Esophagus squamous epithelium (tissue), 5 donors: ENCODE measurements around the gene CARM1. TPM values are rescaled to one million over a fixed set of nuclear protein-coding genes. Genes with fewer than 3 reads are reported as not detected.

Experiments used
- DNase-seq: peaks from one replicate; lab custom pipeline; 2025; lab: John Stamatoyannopoulos, UW
- H3K27ac ChIP-seq, 4 donors: fragments of 200-600 bp; sonication (generic); one replicate each; pipeline ENCODE4 v1.5.1; 2016 to 2019; ENCODE audit warnings: mild to moderate bottlenecking in 1 of 4
- H3K27me3 ChIP-seq, 4 donors: fragments of 200-600 bp; sonication (generic); 1 replicate in 3 of 4; 2 replicates in 1 of 4; pipeline versions ENCODE4 v1.5.1 to v1.6.0; 2017 to 2021; ENCODE audit warnings: antibody characterized with exemption in 1 of 4
- H3K36me3 ChIP-seq, 3 donors: fragments of 200-600 bp; sonication (generic); one replicate each; pipeline ENCODE4 v1.5.1; 2016 to 2019
- H3K4me1 ChIP-seq, 3 donors: fragments of 200-600 bp; sonication (generic); one replicate each; pipeline ENCODE4 v1.5.1; 2017 to 2019
- H3K4me3 ChIP-seq, 4 donors: fragments of 200-600 bp; sonication (generic); 1 replicate in 3 of 4; 2 replicates in 1 of 4; pipeline ENCODE4 v1.5.1; 2016 to 2019; ENCODE audit warnings: mild to moderate bottlenecking in 2 of 4, moderate library complexity in 1 of 4
- H3K9me3 ChIP-seq, 3 donors: fragments of 200-600 bp; sonication (generic); one replicate each; pipeline ENCODE4 v1.5.1; 2016 to 2019
- POLR2A ChIP-seq, 4 donors: fragments of 450-650 bp; IDR thresholded peaks; one replicate each; pipeline ENCODE4 v1.6.1; 2017; ENCODE audit warnings: antibody characterized with exemption in 4 of 4, mild to moderate bottlenecking in 4 of 4, moderate library complexity in 3 of 4
- WGBS, 2 donors: methylation state at CpG; one replicate each; pipeline ENCODE4 v1.1.5; 2018; 5-methylcytosine and 5-hydroxymethylcytosine counted together
- intact Hi-C: fragments of 100-400 bp; cut with DNase I; formaldehyde crosslinking; loops from one replicate; pipeline ENCODE4 v1.15.0; 2022
- total RNA-seq, 4 donors: library from RNA; depleted of rRNA; stranded (reverse); fragments of >200 nt; gene quantifications; one replicate each; pipeline ENCODE4 v1.1.0, GENCODE V29; 2016
- TF ChIP-seq, protein P1 (sequence below), 6 experiments: fragments of 450-650 bp in 4 of 6; fragments of 200-600 bp in 2 of 6; sonication (generic) in 2 of 6; IDR thresholded peaks; one replicate each; pipeline ENCODE4 v1.5.1; 2016 to 2019; ENCODE audit warnings: antibody characterized with exemption in 6 of 6, mild to moderate bottlenecking in 4 of 6, moderate library complexity in 4 of 6
- donor health status: DM: yes; HTN: yes; CAD: no.

CARM1 gene
- total RNA-seq, 4 donors from 2014 or later, result 21.4 to 35.4 (median 28.5) TPM

DNA sequence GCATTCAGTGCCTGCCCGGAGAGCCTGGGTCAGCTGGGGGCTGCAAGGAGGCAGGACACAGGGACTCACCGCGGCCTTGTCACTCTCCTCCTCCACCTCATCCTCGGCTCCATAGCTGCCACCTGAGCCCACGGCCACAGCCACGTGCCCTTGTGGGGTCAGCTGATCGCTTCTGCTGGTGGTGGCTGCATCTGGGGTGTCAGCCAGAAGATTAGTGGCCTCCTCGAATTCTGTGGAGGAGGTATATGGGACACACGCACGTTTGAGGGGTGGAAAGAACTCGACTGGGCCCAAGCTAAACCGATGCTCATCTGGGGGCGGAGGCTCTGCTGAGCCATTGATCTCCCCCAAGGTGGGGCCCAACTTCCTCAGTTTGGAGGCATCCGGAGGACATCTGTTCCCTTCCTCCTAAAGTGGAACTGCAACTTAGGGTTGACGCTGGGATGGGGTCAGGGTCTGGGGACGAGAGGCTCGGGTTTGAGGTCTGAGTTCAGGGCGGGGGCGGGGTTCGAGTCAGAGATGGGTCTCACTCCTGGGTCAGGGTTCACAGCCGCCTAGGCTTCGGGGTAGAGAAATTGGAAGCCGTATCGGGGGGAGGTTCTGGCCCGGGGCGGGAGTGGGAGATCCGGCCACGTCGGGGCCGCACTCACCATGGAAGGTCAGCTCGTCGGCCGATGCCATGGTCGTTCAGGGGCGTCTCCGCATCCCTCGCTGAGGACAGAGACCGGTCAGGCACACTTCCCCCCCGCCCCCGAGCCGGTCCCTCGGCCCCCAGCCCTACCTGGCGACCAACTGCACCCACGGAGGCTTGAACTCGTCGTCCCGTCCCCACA lies 56.6 kb downstream of the CARM1 start:
- Histone ChIP-seq H3K9me3 (no peaks in the 10 kb centered on the region), H3K4me3 (peak overlapping the region; percentile 63 to 98 (median 92)), H3K27me3 (no peaks in the 10 kb centered on the region), H3K4me1 (peaks cover 22 to 47% (median 26%) of the 10 kb centered on the region in 3 donors), H3K36me3 (peaks cover 10 to 63% (median 12%) of the 10 kb centered on the region in 3 donors), H3K27ac (peak overlapping the region; percentile 85 to 96 (median 94))
- intact Hi-C loops, result loop anchor here (5.0 kb wide), 1 partner anchor 56 kb away; the partner anchor contains the start of gene CARM1
- TF ChIP-seq, protein P1, sequence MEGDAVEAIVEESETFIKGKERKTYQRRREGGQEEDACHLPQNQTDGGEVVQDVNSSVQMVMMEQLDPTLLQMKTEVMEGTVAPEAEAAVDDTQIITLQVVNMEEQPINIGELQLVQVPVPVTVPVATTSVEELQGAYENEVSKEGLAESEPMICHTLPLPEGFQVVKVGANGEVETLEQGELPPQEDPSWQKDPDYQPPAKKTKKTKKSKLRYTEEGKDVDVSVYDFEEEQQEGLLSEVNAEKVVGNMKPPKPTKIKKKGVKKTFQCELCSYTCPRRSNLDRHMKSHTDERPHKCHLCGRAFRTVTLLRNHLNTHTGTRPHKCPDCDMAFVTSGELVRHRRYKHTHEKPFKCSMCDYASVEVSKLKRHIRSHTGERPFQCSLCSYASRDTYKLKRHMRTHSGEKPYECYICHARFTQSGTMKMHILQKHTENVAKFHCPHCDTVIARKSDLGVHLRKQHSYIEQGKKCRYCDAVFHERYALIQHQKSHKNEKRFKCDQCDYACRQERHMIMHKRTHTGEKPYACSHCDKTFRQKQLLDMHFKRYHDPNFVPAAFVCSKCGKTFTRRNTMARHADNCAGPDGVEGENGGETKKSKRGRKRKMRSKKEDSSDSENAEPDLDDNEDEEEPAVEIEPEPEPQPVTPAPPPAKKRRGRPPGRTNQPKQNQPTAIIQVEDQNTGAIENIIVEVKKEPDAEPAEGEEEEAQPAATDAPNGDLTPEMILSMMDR (IDR thresholded peaks at IDR 0.05), result no peak
- no peak for TF ChIP-seq POLR2A (IDR thresholded peaks at IDR 0.05)
- no peak for DNase-seq
- WGBS, 2 donors, result 2 to 3% methylated on average over 7 to 21 of the region's 47 CpGs

DNA sequence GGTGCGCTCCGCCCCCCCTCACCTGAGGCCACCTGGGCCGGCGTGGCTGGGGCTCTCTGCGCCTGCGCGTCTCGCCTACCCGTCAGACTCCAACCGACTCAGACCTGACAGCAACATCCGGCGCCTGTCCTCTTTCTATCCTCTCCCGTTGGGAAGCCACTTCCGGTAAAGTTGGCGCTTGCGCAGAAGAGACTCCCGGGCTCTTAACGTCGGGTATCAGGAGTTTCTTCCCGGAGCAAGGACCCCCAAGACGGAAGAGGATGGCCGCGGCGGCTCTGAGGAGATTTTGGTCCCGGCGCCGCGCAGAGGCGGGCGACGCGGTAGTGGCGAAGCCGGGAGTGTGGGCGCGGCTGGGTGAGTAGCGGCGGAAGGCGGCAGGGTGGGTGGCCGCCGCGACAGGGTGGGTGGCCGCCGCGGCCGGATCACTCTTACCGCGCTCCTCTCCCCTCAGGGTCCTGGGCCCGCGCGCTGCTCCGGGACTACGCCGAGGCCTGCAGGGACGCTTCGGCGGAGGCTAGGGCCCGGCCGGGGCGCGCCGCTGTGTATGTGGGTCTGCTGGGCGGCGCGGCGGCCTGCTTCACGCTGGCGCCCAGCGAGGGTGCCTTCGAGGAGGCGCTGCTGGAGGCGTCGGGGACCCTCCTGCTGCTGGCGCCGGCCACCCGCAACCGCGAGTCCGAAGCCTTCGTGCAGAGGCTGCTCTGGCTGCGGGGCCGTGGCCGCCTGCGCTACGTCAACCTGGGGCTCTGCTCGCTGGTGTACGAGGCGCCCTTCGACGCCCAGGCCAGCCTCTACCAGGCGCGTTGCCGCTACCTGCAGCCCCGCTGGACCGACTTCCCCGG lies 57.4 kb downstream of the CARM1 start, which contains the start of the genes TIMM29 and YIPF2:
Gene TIMM29, plus strand, starts transcription at position 249 of the 839 bp plus-strand sequence. Its CDS starts 12 bp downstream, at position 261.
Gene YIPF2, minus strand, starts transcription at position 77 of the 839 bp plus-strand sequence. CDS start 229 bp downstream, outside the sequence.
- no peaks in the 10 kb centered on the region for H3K27me3 ChIP-seq
- no peaks in the 10 kb centered on the region for H3K9me3 ChIP-seq
- TF ChIP-seq, protein P1 (IDR thresholded peaks at IDR 0.05), result peak in 2 of 6 experiments; percentile 15 to 41
- peak in 3 of 4 donors; percentile 19 to 61 (median 60) for TF ChIP-seq POLR2A (IDR thresholded peaks at IDR 0.05)
- intact Hi-C loops, result loop anchor here (5.0 kb wide), 1 partner anchor 56 kb away; the partner anchor contains the start of gene CARM1
- 0% methylated on average over 7 of the region's 96 CpGs; no CpG with 5 or more reads in 1 of the 2 donors for WGBS, 2 donors
- DNase-seq, result peak; percentile 78
- peaks cover 2 to 59% (median 10%) of the 10 kb centered on the region in 3 donors for H3K36me3 ChIP-seq
- H3K27ac ChIP-seq, result peak within 1 kb of the TSS; percentile 85 to 96 (median 94)
- peaks cover 22 to 47% (median 26%) of the 10 kb centered on the region in 3 donors for H3K4me1 ChIP-seq
- peak within 1 kb of the TSS; percentile 63 to 98 (median 92) for H3K4me3 ChIP-seq

DNA sequence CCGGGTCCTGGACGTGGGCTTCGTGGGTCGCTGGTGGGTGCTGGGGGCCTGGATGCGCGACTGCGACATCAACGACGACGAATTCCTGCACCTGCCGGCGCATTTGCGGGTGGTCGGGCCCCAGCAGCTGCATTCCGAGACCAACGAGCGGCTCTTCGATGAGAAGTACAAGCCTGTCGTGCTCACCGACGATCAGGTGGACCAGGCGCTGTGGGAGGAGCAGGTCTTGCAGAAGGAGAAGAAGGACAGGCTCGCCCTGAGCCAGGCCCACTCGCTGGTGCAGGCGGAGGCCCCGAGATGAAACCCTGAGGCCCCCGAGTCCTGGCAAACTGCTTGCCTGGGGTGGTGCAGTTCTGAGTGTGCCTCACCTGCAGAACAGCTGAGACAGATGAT lies 58.0 kb downstream of the CARM1 start:
- DNase-seq, result no peak
- no peaks in the 10 kb centered on the region for H3K27me3 ChIP-seq
- H3K27ac ChIP-seq, result peak overlapping the region; percentile 85 to 96 (median 92)
- WGBS, 2 donors, result 10 to 17% methylated on average over 6 to 13 of the region's 27 CpGs
- TF ChIP-seq POLR2A (IDR thresholded peaks at IDR 0.05), result no peak
- TF ChIP-seq, protein P1 (IDR thresholded peaks at IDR 0.05), result no peak
- H3K4me3 ChIP-seq, result peak overlapping the region; percentile 63 to 98 (median 92)
- H3K4me1 ChIP-seq, result peaks cover 22 to 47% (median 26%) of the 10 kb centered on the region in 3 donors
- H3K9me3 ChIP-seq, result no peaks in the 10 kb centered on the region
- intact Hi-C loops, result loop anchor here (5.0 kb wide), 1 partner anchor 57 kb away; the partner anchor contains the start of gene CARM1
- H3K36me3 ChIP-seq, result peaks cover 0 to 52% (median 9%) of the 10 kb centered on the region in 3 donors

DNA sequence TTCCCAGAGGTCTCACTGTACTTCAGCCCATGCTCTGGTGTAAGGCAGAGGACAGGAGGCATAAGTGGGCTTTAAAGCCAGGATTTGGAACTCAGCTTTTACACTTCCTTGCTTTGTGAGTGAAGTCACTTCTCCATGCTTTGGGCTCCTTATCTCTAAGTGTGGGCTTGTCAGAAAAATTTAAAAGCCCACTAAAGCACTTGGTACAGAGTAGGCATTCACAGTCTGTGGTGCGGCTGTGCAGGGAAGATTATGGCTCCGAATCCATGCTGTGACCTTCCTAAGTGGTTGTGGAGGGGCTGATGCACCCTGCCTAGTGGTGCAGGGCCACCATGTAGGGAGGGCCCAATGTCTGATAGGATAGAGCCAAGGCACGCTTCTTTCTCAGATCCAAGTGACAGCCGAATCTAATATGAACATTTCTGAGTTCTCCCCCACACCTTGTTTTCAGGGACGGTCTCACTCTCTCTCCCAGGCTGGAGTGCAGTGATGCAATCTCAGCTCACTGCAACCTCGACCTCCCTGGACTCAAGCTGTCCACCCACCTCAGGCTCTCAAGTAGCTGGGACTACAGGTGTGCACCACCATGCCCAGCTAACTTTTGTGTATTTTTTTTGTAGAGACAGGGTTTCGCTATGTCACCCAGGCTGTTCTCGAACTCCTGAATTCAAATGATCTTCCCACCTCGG lies 64.2 kb downstream of the CARM1 start:
- DNase-seq, result no peak
- Histone ChIP-seq H3K27me3 (no peaks in the 10 kb centered on the region), H3K36me3 (peaks cover 0 to 25% (median 9%) of the 10 kb centered on the region in 3 donors), H3K4me3 (no peak overlapping the region), H3K9me3 (no peaks in the 10 kb centered on the region), H3K27ac (no peak overlapping the region), H3K4me1 (peaks cover 0 to 50% (median 14%) of the 10 kb centered on the region in 3 donors)
- TF ChIP-seq, protein P1 (IDR thresholded peaks at IDR 0.05), result no peak
- no peak for TF ChIP-seq POLR2A (IDR thresholded peaks at IDR 0.05)
- WGBS, 2 donors, result 89% methylated on average over 8 of the region's 9 CpGs
- intact Hi-C loops, result loop anchor here (10.0 kb wide), 1 partner anchor 99 kb away; no protein-coding TSS in a partner anchor
